HepG2 (cell line): ENCODE results near the gene SEMA3F. TPM values are rescaled to one million over a fixed set of nuclear protein-coding genes. Genes with fewer than 3 reads are reported as not detected.

Source experiments
- CBFB ChIP-seq: sonication (generic); formaldehyde crosslinking; IDR thresholded peaks from 2 replicates; pipeline ENCODE4 v1.4.0; 2020; ENCODE audit warnings: missing genetic modification reagents
- ELF4 ChIP-seq: sonication (generic); formaldehyde crosslinking; IDR thresholded peaks from 2 replicates; pipeline ENCODE4 v1.5.0; 2020; ENCODE audit warnings: missing genetic modification reagents, mild to moderate bottlenecking, moderate library complexity, borderline replicate concordance
- ESRRA ChIP-seq: sonication (generic); formaldehyde crosslinking; IDR thresholded peaks from 2 replicates; pipeline ENCODE4 v1.5.1; 2020; ENCODE audit warnings: mild to moderate bottlenecking, low read depth, missing genetic modification reagents
- HCFC1 ChIP-seq: fragments of 150-350 bp; IDR thresholded peaks from 2 replicates; pipeline ENCODE4 v1.6.1; 2014; ENCODE audit warnings: low read depth, low read length
- KLF12 ChIP-seq: sonication (generic); formaldehyde crosslinking; IDR thresholded peaks from 2 replicates; pipeline ENCODE4 v1.4.0; 2020; ENCODE audit warnings: missing genetic modification reagents, borderline replicate concordance
- PAF1 ChIP-seq: IDR thresholded peaks from 2 replicates; pipeline ENCODE4 v1.6.1; 2016; ENCODE audit warnings: missing genetic modification reagents, missing compliant biosample characterization
- PCBP1 ChIP-seq: fragments of 200-400 bp; formaldehyde crosslinking; IDR thresholded peaks from 2 replicates; pipeline ENCODE4 v1.6.1; 2017; ENCODE audit warnings: mild to moderate bottlenecking, low read depth, low read length, borderline replicate concordance
- SMAD9 ChIP-seq: sonication (generic); formaldehyde crosslinking; IDR thresholded peaks from 2 replicates; pipeline ENCODE4 v1.5.1; 2020; ENCODE audit warnings: mild to moderate bottlenecking, missing genetic modification reagents
- ZBTB7A ChIP-seq: sonication (generic); formaldehyde crosslinking; IDR thresholded peaks from 2 replicates; pipeline ENCODE4 v1.8.0; 2022; ENCODE audit warnings: mild to moderate bottlenecking, missing genetic modification reagents
- ZNF10 ChIP-seq: sonication (generic); formaldehyde crosslinking; IDR thresholded peaks from 2 replicates; pipeline ENCODE4 v1.4.0; 2020; ENCODE audit warnings: mild to moderate bottlenecking, low read depth, missing genetic modification reagents, borderline replicate concordance
- ZNF331 ChIP-seq: sonication (generic); formaldehyde crosslinking; IDR thresholded peaks from 2 replicates; pipeline ENCODE4 v1.4.0; 2020; ENCODE audit warnings: missing genetic modification reagents
- ZSCAN22 ChIP-seq: sonication (generic); formaldehyde crosslinking; IDR thresholded peaks from 2 replicates; pipeline ENCODE4 v1.4.0; 2020; ENCODE audit warnings: mild to moderate bottlenecking, missing genetic modification reagents
- polyA plus RNA-seq, 8 experiments: library from polyadenylated mRNA; depleted of rRNA in 3 of 8; stranded (reverse) in 7 of 8; unstranded in 1 of 8; fragments of >200 nt; fragmentation: Illumina TruSeq in 4 of 8; extraction: Trizol in 4 of 8; gene quantifications; 2 replicates each; pipeline versions ENCODE4 v1.2.1 to v1.2.3, GENCODE V29; 2011 to 2016; ENCODE audit warnings: low read depth in 4 of 8, missing spikeins in 1 of 8, mixed read lengths in 1 of 8; ENCODE audit not compliant: insufficient read depth in 1 of 8
- total RNA-seq, 5 experiments: library from RNA; depleted of rRNA; stranded (reverse); fragments of >200 nt; fragmentation: Illumina TruSeq; extraction: Trizol; gene quantifications; 2 replicates each; pipeline ENCODE4 v1.2.3, GENCODE V29; 2016; ENCODE audit warnings: low read depth in 1 of 5
- TF ChIP-seq, protein P1 (sequence below): sonication (generic); formaldehyde crosslinking; IDR thresholded peaks from 2 replicates; pipeline ENCODE4 v1.5.0; 2020; ENCODE audit warnings: mild to moderate bottlenecking, missing genetic modification reagents, moderate library complexity
- TF ChIP-seq, protein P2 (sequence below), 2 experiments: sonication (generic) in 1 of 2; formaldehyde crosslinking in 1 of 2; IDR thresholded peaks; 2 replicates each; pipeline versions ENCODE4 v1.4.0 to v1.6.1; 2016 to 2020; ENCODE audit warnings: borderline replicate concordance in 1 of 2, low read depth in 1 of 2, mild to moderate bottlenecking in 1 of 2, missing genetic modification reagents in 1 of 2
- TF ChIP-seq, protein P3 (sequence below): sonication (generic); formaldehyde crosslinking; IDR thresholded peaks from 2 replicates; pipeline ENCODE4 v1.4.0; 2020; ENCODE audit warnings: missing genetic modification reagents
- TF ChIP-seq, protein P4 (sequence below): sonication (generic); formaldehyde crosslinking; IDR thresholded peaks from 2 replicates; pipeline ENCODE4 v1.8.1; 2023; ENCODE audit warnings: mild to moderate bottlenecking, missing genetic modification reagents

SEMA3F gene
- total and polyA plus RNA-seq, 2 of the 13 experiments (the other 11 are each of a cell fraction or from before 2014, with no cell fraction given) = 7.6 to 17.2 TPM

DNA sequence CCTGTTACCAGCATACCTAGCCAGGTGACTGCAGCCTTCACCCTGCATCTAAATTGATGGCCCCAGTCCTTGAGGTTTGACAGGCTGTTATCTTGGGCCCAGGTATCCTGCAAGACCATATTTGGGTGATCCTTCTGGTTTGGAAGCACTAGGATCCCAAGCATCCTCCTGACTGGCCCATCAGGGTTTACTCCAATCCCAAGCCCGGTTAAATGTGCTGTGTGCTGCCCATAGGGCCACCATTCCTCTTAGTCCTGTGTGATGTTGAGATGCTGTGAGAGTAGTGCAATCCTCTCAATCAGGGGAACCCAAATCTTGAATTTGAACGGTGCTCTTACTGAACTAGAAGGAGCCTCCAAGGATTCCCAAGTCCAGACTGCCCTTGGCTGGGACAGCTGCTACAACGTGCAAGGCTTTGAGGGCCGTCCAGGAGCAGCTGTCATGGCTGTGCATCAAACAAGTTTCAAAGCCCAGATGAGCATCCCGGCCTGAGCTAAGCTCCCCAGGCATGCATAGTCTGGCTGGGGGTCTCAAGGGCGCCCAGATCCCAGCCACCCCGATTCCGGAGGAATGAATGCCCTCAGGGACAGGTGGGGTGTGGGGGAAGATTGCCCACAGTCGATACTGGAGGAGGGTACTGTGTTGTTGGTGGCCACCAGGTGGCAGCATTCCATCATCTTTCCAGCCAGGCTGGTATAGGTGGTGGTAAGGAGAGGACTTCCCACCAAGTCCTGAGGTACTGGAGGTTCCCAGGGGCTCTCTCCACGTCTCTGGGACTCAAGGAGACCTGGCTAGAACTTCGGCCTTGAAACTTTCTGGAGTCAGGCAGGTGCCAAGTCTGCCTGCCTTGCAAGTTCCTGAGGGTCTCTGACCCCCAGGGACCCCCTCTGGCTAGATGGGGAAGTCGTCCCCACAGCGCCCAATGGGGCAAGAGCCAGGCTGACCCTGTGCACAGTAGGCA lies 33.8 kb upstream of the SEMA3F start (continued):
- TF ChIP-seq ZSCAN22 (CRISPR knock-in tag) (no peak), SMAD9 (CRISPR knock-in tag) (no peak), PCBP1 (no peak), ZNF10 (no peak), KLF12 (CRISPR knock-in tag) (0 out of 2 replicates have a peak, but pooled peaks have one; percentile 5), PAF1 (CRISPR knock-in tag) (0 out of 2 replicates have a peak, but pooled peaks have one; percentile 66), ESRRA (no peak), ZNF331 (CRISPR knock-in tag) (peak; percentile 14; the same call in 1 of the 2 replicates), ELF4 (CRISPR knock-in tag) (no peak), ZBTB7A (no peak), HCFC1 (no peak), CBFB (CRISPR knock-in tag) (no peak)
- TF ChIP-seq, protein P1, sequence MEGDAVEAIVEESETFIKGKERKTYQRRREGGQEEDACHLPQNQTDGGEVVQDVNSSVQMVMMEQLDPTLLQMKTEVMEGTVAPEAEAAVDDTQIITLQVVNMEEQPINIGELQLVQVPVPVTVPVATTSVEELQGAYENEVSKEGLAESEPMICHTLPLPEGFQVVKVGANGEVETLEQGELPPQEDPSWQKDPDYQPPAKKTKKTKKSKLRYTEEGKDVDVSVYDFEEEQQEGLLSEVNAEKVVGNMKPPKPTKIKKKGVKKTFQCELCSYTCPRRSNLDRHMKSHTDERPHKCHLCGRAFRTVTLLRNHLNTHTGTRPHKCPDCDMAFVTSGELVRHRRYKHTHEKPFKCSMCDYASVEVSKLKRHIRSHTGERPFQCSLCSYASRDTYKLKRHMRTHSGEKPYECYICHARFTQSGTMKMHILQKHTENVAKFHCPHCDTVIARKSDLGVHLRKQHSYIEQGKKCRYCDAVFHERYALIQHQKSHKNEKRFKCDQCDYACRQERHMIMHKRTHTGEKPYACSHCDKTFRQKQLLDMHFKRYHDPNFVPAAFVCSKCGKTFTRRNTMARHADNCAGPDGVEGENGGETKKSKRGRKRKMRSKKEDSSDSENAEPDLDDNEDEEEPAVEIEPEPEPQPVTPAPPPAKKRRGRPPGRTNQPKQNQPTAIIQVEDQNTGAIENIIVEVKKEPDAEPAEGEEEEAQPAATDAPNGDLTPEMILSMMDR (CRISPR knock-in tag) = peak; percentile 95
- TF ChIP-seq, protein P2, sequence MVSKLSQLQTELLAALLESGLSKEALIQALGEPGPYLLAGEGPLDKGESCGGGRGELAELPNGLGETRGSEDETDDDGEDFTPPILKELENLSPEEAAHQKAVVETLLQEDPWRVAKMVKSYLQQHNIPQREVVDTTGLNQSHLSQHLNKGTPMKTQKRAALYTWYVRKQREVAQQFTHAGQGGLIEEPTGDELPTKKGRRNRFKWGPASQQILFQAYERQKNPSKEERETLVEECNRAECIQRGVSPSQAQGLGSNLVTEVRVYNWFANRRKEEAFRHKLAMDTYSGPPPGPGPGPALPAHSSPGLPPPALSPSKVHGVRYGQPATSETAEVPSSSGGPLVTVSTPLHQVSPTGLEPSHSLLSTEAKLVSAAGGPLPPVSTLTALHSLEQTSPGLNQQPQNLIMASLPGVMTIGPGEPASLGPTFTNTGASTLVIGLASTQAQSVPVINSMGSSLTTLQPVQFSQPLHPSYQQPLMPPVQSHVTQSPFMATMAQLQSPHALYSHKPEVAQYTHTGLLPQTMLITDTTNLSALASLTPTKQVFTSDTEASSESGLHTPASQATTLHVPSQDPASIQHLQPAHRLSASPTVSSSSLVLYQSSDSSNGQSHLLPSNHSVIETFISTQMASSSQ (IDR thresholded peaks at IDR 0.05; ENCODE audit: low read depth) = no peak
- TF ChIP-seq, protein P2 (CRISPR knock-in tag; IDR thresholded peaks at IDR 0.05; ENCODE audit: borderline replicate concordance) = no peak
- TF ChIP-seq, protein P3, sequence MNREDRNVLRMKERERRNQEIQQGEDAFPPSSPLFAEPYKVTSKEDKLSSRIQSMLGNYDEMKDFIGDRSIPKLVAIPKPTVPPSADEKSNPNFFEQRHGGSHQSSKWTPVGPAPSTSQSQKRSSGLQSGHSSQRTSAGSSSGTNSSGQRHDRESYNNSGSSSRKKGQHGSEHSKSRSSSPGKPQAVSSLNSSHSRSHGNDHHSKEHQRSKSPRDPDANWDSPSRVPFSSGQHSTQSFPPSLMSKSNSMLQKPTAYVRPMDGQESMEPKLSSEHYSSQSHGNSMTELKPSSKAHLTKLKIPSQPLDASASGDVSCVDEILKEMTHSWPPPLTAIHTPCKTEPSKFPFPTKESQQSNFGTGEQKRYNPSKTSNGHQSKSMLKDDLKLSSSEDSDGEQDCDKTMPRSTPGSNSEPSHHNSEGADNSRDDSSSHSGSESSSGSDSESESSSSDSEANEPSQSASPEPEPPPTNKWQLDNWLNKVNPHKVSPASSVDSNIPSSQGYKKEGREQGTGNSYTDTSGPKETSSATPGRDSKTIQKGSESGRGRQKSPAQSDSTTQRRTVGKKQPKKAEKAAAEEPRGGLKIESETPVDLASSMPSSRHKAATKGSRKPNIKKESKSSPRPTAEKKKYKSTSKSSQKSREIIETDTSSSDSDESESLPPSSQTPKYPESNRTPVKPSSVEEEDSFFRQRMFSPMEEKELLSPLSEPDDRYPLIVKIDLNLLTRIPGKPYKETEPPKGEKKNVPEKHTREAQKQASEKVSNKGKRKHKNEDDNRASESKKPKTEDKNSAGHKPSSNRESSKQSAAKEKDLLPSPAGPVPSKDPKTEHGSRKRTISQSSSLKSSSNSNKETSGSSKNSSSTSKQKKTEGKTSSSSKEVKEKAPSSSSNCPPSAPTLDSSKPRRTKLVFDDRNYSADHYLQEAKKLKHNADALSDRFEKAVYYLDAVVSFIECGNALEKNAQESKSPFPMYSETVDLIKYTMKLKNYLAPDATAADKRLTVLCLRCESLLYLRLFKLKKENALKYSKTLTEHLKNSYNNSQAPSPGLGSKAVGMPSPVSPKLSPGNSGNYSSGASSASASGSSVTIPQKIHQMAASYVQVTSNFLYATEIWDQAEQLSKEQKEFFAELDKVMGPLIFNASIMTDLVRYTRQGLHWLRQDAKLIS = 0 out of 2 replicates have a peak, but pooled peaks have one; percentile 21
- TF ChIP-seq, protein P4, sequence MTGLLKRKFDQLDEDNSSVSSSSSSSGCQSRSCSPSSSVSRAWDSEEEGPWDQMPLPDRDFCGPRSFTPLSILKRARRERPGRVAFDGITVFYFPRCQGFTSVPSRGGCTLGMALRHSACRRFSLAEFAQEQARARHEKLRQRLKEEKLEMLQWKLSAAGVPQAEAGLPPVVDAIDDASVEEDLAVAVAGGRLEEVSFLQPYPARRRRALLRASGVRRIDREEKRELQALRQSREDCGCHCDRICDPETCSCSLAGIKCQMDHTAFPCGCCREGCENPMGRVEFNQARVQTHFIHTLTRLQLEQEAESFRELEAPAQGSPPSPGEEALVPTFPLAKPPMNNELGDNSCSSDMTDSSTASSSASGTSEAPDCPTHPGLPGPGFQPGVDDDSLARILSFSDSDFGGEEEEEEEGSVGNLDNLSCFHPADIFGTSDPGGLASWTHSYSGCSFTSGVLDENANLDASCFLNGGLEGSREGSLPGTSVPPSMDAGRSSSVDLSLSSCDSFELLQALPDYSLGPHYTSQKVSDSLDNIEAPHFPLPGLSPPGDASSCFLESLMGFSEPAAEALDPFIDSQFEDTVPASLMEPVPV (CRISPR knock-in tag) = no peak
